ENCODE measurements around the gene ATP9A.

The ATP9A gene

DNA sequence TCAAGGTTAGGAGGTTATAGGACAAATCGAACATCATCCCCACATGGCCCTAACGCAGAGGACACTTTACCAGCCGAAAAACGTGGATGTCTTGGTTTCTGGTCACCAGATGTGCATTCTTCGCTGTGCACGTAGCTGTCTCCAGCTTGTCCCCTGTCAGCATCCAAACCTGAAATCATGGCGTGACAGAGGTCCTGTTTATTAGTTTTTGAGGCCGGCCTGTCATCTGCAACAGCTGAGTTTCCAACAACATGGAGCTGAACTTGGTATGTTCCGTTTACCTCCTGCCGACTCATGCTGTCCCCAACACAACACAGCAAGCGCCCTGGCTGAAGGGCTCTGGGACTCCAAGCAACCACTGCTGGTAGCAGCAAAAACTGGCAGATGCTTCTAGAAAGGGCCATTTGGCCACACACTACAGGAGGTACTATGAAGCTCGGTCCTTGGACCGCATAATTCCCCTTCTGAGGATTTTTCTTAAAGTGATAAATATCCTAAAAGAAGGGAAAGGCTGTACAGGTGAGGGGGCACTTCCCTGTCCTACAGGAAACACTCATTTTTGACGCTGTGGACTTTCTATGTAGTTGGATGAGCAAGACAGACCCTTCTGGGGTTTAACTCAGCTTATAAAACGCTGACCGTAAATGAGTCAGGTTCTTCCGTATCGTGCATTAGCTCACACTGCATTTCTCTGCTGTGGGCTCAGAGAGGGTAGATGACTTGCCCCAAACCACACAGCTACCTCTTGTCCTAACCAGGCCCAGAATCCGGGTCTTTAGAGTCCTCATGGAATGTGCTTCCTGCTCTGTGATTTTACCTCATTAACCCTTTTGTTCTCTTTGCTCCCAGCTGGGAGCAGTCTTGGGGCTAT is 146.0 kb downstream of the ATP9A start:
- no peak for DNase-seq

DNA sequence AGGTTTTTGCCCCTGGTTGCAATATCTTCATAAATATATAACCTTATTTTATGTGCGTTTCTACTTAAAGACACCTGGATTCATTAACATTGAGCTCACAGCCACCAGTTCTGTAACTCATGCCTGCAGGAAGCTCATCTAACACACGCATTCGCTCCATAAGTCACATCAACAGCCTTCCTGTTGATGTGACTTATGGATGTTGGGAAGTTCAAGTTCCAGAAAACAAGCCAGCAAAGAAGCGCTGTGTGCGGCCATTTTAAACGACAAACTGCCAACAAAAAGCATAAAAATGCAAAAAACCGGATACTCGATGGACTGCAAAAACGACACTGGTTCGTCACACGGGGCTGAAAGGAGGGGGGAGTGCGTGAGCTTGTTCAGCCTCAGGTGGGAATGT is 147.8 kb downstream of the ATP9A start:
- no peak for DNase-seq

DNA sequence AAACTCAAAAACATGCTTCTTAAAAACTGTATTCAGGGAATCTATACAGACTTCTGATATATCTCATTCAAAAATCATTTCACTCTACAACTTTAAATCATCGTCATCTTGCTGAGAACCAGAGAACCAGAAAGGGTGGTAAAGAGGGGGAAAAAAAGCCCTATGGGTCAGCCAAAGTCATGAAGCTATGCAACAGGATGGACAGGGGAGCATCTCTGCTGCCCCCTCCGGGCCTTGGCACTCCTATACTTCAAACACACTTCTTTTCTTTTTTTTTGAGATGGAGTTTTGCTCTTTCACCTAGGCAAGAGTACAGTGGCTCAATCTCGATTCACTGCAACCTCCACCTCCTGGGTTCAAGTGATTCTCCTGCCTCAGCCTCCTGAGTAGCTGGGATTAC is 152.1 kb downstream of the ATP9A start:
- DNase-seq, result no peak

DNA sequence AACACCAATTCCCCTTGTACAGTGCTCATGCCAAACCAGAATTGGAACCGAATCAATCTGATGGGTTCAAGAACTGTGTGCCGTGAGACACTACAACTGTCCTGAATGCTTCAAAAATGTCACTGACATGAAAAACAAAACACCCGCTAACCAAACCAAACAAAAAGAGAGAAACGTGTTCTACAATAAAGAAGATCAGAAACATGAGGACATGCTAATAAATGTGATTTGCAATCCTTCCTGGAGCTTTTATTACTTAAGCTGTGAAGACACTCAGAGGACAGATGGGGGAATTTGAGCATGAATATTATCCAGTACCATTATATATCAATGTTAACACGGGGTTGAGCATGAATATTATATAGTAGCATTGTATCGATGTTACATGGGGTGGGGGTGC is 153.5 kb downstream of the ATP9A start:
- DNase-seq, result no peak

DNA sequence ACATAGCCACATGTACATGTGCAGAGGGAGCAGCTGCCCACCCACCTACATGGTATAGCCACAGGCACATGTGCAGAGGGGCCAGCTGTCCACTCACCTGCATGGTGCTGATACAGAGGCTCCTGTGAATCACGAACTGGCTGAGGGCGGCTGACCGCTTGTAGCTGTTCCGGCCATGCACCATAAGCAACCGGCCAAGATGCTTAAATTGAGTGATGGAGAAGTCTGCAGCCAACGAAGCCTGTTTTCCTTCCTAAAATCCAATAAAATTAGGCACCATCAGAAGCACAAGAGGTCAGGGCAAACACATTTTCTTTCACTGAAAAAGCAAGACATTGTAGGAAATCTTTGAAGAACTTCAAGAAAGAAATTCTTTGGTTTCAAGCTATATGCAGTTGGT is 154.6 kb downstream of the ATP9A start:
- DNase-seq, result no peak

DNA sequence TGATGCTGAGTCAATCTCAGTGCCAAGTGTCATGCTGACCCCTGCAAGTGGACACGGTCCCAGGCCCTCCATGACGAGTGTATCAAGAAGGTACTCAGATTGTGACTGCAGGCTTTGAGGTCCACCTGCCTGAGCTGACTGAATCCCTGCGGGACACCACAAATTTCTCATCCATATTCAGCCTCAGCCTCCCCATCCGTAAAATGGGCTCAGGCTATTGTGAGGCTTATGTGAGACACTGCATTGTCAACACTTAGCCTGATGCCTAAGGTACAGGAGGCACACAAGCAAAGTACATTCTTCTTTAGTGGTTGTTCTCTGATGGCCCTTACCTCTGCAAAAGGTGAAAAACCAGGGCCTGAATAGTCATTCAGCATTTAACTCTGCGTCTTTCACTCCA is 155.3 kb downstream of the ATP9A start:
- DNase-seq, result no peak

DNA sequence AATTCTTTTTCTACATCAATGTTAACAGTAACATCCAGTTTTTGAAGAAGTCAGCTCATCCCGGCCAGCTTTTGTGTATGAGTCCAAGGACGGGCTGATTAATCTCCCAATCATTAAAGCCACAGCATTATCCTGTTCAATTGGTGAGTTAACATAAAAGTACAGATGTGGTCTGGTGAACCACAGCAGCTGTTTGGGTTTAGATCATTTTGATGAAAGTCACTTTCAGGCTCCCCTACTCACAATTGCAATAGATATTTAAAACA is 156.6 kb downstream of the ATP9A start:
- no peak for DNase-seq

DNA sequence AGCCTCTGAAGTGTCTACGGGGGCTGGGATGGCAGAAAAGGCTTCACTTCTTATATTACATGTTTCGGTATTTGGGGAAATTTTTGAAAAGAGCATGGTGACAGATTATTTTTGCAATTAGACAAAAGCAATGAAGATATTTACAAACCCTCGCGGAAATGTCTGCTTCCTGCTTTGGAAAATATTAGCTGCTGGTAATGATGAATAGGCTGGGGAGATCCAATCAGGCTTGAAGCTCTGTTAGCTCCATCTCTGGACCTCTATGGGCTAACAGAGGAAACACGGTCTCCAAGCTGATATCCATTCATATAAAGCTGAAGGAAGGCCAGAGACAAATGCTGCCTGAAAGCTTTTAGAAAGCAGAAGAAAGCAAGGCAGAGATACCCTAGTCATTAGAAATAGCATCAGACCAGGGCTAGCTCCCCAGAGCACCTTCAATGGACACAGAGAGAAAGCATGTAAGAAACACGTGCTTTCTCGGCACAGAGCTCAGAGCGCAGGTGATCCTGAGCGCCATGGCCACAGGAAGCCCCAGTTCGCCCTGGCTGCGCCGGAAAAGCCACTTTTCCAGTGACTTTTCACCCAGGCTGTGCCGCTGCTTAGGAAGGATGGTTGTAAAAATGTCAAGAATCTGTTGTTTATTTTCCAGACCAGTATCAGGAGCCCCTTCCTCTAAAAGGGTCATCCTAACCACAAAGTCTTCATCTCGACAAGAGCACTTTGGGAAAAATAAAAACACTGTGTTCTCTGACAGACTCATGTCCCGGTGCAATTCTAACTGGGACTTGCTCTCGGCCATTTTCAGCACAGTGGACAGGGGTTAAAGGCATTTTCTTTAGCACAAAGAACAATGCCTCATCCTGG is 157.2 kb downstream of the ATP9A start:
- DNase-seq, result no peak

DNA sequence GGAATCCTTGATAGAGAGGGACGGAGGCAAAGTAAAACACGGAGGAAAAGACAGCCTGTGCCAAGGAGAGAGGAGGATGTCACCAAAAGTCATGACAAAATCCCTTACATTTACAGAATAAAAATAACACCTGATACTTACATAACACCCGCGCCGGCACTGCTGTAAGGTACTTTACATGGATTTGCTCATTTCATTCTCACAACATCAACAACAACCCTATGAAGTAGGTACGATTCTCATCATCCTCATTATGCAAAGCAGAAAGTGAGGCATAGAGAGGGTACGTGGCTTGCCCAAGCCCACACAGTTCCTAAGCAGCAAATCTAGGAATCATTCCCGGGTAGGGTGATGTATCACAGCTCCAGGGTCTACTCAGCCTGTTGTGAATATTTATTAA is 158.1 kb downstream of the ATP9A start:
- DNase-seq, result no peak

DNA sequence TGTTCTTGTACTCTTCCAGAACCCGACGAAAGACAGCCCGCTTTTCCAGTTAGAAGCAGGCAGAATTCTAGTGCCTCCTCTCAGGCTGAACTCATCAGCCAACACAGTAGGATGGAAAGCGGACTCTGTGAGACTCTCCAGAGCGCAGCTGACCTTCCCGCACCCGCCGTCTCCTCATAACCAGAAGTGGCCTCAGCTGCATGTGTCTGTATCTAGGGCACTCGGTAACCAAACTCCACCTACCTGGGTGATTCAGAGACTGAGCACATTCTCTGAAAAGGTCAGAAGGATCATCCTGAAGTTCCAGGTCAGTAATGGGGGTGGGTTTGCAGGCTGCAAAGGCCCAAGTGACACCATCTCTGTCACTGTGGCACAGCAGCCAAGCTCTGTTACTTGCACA is 158.9 kb downstream of the ATP9A start:
- DNase-seq, result no peak

DNA sequence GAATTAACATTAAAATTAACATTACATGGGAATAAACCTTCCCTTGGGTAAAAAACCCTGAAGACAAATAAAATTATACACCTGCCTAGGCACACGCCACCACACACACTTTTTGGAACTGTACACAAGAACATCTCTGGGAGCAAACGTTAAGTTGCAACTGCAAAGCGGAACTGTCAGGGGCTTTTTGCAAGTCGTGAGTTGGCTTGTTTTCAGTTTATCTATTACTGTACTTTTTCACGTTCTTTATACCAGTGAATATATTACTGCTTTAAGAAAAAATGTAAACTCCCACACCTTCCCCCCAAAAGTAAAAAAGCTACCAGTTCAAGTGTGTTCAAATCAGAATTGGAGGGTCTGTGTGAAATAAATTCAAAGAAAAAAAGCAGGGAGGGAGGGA is 160.1 kb downstream of the ATP9A start:
- DNase-seq, result no peak

DNA sequence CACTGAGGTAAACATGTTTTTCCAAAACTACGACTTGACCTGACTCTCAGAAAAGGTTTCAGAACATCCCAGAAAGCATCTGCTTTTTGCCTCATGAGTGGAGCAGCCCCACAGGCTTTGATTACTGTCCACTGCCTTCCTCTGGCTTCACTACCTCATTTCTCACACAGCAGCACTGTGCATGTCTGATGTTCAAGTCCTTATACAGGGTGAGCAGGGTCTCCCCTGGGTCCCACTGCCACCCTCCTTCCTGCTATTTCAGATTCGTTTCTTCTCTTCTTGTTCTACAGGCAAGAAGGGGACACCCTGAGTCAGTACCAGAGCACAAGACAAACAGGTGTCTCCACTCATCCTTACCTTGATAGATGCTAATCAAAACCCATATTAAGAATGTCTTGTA is 161.0 kb downstream of the ATP9A start:
- no peak for DNase-seq

DNA sequence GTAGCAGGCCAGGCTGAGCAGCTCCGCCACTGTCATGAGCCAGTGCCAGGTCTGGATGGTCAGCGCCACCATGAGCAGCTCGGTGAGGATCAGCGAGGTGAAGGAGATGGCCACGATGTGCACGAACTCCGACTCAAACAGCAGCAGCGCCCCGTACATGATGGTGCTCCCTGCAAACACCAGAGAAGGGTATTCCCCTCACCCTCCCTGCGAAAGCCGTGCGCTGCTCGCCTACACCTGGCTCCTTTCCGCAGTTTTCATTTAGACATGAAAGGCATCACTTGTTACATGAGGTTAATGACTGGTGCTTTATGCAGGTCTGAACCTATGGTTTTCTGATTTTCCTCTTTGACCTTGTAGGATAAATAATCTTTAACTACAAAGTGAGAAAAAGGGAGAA is 163.3 kb downstream of the ATP9A start:
- no peak for DNase-seq

DNA sequence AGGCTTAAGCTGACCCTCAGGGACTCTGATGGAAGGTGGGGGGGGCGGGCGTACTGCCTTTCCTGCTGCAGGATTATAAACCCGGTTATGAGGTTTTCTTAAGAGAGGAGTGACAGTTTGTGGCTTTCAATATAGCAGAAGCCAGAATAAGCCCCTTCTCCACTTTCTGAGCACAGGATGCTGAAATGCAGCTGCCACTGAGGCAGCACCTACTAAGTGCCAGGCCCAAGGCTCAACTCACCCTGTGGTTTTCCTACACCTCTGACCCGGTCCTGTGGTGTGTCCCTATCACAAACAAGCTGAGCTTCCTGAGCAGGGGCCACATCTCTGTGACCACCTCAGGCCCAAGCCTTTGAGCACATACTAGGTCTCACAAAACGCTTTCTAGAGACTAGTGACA is 166.1 kb downstream of the ATP9A start:
- DNase-seq, result no peak

DNA sequence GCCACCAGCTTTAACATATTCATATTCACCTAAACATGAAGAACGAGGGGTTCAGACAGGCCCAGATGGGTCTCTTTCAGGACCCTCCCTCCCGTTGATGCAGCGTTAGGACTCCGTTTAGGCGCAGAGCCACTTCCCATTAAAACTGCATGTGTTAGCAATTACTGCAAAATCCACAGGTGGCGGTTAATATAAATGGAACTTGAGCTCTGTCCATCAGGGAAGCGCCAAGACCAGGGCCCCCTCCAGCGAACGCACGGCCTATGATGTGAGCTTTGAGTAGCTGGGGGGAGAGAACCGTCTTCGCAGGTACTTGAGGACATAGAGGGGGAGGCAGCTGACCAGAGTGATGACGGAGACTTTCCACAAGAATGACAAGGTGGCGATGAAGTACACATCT is 167.2 kb downstream of the ATP9A start:
- no peak for DNase-seq

DNA sequence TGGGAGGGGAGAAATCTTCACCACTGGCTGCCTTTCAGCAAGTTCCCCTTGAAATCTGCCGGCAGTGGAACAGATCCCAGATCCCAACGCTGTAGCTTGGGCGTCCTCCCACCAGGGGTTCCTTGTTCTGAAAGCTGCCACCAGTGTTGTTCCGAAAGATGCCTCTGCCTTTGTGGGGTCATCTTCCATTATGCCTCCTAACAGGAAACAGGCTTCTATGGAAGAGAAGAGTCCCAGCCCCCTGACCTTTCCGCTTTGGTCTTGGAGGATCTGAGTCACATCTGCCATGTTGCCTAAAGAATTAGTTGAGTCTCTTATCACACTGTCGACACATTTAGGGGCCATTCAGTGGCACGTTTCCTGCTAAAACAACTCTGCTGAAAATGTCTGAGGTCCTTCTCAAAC is 168.2 kb downstream of the ATP9A start:
- DNase-seq, result no peak

DNA sequence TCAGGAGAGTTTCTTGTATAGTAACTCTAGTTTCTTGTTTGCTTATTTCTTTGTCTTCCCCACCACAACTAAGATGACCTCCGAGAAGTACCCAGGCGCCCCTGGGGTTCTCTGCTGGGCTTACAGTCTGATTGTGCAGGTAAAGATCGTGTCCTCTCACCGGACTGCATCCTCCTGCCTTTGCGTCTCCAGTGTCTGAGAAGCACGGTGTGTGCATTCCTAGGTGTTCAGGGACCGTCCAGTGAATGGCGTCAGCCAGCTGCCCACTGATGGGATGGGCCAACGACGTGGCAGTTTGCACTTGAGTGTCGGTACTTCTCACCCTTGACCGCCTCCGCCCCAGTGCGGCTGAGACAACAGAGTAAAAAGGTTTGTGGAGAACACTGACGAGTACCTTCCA is 169.6 kb downstream of the ATP9A start:
- DNase-seq, result no peak

DNA sequence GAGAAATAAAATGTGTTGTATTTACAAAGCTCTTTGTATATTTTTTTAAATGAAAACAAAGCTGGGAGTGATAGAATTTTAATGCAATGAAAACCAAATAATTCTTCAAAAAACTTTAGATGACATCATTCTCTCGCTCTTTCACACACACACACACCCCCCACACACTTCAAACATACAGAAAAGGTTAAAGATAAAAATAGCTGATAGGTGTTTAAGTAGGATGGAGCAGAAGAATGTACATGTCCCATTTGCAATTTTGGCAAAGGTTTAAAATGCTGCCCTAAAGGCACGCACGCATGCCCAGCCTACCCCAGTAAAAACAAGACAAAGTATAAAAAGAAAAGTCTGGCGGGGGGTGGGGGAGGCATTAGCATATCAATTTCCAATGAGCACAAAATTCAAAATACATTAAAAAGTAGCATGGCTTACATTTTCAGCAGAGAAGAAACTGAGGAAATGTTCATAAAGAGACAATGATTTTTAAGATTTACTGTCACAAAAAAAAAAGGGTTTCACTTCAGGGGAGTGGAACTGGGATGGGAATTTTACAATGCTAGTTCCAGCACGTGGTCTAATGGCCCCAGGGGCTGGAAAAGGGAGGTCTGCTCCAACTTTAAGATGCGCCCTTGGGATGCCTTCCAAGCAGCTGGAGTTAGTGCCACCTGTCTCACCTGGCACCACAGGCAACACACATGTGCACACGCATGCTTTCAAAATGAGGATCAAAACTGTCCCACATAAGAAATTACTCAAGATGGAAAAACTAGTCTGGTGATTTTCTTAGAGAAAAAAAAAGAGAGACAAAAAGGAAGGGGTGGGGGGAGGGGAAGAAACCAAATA is 170.6 kb downstream of the ATP9A start:
- no peak for DNase-seq

DNA sequence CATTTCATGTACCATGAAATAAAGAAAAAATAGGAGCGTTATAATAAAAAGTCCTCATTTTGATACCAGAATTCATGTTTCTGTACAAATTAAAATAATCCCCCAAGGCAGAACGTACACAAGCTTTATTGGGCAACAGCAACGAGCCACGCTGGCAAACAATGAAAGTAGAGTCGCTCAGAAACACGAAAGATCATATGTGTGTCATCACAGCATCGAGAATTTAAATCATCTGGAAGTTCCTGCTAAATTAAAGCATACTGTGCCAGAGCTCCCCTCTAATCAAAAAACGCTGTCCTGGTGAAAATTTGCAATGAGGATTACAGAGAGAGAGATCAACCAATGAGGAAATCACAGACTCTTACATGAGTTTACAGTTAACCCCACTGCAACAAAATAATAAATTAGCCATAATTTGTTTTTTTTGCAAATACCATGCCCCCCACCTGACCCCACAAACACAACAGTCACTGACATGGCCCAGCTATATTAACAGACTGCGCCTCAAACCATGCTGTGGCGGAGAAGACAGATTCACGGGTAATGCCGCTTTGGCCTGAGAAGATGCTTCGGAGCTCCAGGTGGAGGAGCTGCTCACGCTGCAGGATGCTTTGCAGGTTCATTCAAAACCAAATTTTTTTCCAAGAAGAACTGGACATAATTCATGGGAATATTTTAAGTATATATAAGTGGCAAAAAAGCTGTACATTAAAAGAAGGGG is 171.4 kb downstream of the ATP9A start:
- DNase-seq, result no peak

DNA sequence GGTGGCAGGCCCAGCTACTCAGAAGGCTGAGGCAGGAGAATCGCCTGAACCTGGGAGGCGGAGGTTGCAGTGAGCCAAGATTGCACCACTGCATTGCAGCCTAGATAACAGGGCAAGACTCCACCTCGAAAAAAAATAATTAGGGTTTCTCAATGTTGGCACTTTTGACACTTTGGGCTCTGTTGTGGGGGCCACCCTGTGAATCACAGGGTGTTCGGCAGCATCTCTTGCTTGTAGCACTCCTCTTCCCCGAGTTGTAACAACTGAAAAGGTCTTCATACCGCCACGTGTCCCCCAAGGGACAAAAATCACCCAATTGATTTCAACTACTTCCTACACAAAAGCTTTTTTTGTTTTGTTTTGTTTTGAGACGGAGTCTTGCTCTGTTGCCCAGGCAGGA is 172.4 kb downstream of the ATP9A start:
- DNase-seq, result no peak

DNA sequence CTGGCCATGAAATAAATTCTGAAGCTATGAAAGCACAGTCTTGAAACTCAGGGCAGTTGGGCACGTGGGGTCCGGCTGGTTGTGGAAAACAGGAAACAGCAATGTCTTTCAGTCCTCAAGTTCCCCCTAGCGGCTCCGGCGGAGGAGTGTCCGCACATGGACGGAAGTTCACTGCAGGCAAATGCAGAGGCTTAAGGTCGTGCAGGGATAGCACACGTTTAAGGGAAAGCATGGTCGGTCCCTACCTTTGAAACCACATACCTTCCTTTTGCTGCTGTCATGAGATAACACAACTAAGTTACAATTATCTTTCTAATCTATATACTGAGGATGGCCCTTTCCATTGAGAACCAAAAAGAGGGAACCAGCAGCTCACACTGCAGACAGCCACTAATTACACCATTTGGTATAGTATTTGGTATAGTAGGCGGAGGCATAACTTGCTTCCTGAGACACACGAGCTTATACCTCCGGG is 173.1 kb downstream of the ATP9A start:
- peak; percentile 43 for DNase-seq

DNA sequence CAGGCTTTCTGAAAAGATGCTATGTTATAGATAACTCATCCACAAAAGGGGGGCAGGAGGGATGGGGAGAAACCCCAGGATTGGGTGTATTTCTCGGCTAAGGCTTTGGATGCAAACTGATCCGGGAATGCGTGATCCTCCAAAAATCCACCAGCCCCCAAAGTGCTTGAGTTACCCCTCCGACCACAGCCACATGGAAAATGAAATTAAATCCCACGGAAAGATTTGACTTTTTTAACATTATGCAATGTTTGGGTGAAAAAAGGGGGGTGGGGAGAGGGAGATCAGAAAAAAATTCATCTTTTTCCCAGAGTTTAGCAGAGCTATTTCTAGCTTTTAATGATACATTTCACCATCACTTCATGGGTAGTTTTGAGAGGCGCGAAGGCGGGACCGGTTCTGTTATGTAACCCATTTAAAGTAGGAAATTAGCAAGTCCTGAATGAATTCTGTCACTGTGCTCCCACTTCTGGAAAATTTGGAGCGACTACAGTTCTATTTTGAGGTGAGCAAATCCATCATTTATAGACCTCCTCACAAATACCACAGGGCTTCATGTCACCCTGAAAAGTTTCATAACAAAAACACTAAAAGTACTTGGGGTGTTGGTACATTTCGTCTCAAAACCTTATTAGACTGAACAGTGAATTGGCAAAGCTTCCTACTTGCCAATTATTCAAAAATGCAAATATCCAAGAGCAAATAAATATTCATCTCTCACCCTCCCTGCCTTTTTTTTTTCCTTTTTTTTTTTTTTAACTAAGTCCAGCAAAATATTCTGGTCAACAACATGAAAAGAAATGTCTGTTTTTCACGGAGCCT is 173.7 kb downstream of the ATP9A start:
- DNase-seq, result no peak
